GM10847 (cell line): Measurements from ENCODE around the gene QARS1.
A peak's percentile ranks its signal among the peaks of the same experiment; 100 is the strongest.

Experiments used
- POLR2A ChIP-seq: IDR thresholded peaks from 2 replicates; pipeline ENCODE4 v1.6.1; 2011; ENCODE audit not compliant: insufficient read length; ENCODE audit errors: extremely low read depth

The QARS1 gene

GRCh38 chr3:49123687-49124086, 19.1 kb upstream of the QARS1 start:
- TF ChIP-seq POLR2A = no peak

GRCh38 chr3:49122886-49123545, 18.5 kb upstream of the QARS1 start:
- no peak for TF ChIP-seq POLR2A

DNA sequence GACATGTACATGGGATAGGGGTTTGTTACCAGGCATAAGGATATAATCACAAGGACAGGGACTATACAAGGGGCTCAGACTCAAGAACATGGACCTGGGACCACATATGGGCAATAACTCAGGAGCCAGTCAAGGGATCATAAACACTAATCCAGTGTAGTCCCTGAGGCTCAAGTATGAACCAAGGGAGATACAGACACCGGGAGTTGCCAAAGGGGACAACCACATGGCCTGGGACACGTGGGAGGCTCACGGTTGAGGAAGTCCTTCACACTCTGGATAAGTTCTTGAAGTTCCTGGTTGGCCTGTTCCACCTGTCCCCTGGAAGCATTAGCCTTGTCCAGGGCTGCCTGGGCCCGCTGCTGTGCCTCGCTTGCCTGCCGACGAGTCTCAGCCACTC, 17.9 kb upstream of the QARS1 start:
- no peak for TF ChIP-seq POLR2A

DNA sequence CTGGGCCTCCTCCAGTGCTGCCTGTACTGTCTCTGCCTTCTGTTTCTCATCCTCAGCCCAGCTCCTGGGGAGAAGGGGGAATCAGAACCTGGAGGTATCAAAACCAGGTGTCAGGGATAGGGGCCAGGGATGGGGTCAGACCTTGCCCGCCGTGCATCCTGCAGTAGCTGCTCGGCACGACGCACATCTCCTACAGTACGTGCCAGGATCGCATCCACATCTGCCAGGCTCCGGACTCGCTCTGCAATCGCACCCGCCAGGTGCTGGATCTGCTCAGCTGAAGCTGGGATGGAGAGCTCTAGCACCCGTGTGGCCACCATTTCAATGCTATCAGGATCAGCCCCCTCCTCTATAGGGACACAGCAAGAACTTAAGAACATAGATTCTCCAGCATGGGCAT, 17.5 kb upstream of the QARS1 start:
- TF ChIP-seq POLR2A = no peak

- TF ChIP-seq POLR2A = no peak
These were observed 16.7 kb upstream of the QARS1 start for GRCh38 chr3:49121132-49121736.

DNA sequence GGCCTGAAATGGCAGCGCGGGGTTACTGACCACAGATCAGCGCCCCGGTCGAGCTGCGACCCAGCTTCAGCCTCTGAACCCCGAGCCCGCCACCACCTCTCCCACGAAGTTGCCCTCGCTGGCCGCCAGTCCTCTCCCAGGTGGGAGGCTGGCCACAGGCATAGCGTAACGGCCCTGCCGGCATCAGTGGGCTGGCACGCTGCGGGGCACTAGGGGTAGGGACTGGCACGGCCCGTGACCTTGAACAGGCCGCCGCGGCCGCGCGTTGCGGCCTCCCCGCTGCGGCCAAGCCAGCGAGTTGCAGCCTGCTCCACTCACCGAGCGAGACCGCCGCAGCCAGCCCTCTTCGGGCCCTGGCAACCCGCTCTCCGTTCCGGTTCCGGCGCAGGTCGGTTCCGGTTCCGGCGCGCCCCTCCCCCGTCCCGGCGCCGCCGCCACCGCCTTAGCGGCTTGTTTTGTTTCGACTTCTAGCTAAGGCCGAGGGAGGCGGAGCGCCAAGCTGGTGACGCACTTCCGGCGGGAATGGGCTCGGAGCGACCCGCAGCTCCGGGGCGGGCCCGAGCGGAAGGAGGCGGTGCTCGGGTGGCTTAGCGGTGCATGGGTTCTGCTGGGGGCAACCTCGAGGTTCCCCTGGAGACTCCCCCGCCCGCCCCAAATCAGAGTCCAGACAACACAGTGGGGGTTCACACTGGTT, 16.0 kb upstream of the QARS1 start, which contains the start of gene USP19:
TSS of gene USP19 (minus strand) at position 386 of the 694 bp plus-strand sequence. CDS start 1,678 bp downstream, outside the sequence.
- peak; percentile 89 for TF ChIP-seq POLR2A

DNA sequence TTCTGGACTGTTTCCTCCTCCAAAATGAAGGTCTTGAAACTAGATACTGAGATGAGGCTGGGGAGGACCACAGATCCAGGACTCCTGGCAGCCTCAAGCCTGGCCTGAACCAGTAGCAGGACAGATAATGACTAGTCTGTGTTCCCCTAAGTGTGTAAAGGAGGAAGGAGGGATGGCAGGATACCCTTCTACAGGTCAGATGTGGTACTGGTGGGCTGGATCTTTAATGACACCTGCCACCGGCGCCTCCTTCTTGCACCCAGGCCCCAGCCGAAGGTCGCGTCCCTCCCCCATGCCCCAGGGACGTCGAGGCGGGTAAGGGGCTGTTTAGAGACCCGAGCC, 15.5 kb upstream of the QARS1 start:
- TF ChIP-seq POLR2A = no peak

- TF ChIP-seq POLR2A = no peak
These were observed 14.9 kb upstream of the QARS1 start for GRCh38 chr3:49119439-49119838.

DNA sequence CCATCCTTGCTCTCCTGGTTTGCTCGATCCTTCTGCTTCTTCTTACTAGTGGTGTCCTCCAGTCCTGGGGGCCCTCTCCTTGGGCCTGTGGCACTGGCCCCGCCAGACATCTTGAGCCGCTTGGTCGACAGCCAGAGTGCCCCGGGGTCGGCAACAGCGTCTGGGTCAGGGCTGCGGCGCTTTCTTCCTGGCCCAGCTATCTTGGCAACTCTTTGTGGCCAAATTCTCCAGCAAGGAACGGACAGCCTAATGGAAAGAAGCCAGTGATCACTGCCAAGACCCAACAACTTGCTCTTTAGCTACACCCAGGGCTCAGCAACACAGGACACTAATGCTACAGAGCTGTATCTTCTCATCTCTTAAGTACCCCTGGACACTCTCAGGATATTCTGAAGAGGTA, 14.5 kb upstream of the QARS1 start:
- no peak for TF ChIP-seq POLR2A

DNA sequence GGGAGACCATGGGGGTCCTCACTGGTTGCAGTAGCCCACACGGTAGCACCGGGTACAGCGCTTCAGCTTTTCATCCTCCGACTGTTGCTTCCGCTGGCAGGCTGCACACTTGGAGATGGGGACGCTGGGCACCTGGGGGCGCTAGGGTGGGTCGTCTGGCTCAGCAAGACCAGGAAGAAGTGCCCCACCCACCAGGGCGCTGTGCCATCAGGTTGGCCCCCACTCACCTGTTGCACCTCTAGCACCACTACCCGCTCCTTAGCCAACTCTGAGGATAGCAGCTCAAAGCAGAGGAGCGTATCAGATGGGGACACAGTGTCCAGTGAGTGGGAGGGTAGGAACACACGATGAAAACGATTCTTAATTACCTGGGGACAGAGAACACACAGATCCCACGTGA, 7.7 kb upstream of the QARS1 start:
- TF ChIP-seq POLR2A = no peak

DNA sequence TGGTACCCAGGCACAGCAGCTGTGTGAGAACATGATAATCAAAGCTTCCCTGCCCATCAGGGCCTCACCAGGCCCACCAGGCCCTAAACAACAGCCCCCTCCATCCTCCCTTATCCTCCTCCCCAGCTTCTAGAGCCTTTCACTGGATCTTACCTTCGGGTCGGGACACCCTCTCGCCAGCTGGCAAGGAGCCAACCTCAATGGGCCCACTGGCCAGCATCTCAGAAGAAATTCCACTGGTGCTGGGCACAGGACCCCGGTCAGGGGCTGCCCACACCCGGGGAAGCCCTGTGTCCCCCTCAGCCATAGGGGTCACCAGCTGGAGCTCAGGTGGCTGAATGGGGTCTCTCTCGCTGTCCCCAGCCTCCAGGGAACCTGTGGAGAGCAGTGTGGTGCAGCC, 6.8 kb upstream of the QARS1 start:
- TF ChIP-seq POLR2A = no peak

- no peak for TF ChIP-seq POLR2A
These were observed 6.2 kb upstream of the QARS1 start for GRCh38 chr3:49110780-49111179.

DNA sequence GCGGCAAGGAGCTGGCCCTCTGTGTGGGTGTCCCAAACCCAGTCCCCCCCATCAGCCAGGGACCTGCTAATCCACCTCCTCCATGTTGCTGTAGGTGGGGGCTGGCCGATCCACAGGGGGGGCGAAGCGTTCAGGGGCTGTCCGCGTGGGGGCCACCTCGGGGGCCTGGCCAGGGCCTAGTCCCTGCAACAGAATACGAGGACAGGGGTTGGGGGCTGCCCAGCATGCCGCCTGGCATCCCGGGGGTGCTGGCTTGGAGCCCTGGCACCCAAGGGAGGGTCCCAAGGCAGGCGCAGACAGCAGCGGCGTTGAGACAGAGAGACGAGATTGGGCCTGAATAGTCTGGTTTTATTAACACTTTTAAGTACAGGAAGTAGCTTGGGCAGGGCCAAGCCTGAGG, 3.8 kb upstream of the QARS1 start:
- TF ChIP-seq POLR2A = no peak

DNA sequence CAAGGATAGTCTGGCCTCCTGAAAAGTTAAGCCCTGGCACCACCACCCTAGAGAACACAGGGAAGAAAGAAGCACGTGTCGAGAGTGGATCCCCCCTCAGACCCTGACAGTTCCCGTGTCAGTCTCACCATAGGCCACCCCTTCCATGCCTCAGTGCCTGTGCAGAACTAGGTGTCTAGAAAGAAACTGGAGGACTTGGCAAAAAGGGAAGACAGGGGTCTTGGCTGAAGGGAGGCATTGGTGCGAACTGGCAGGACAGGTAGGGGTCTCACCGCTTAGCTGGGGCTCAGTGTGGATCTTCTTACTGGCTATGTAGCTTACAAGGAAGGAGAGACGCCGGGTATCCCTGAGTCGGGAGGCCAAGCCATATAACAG, 518 bp downstream of the QARS1 start:
- TF ChIP-seq POLR2A = no peak

GRCh38 chr3:49100046-49100615, 4.4 kb downstream of the QARS1 start:
- TF ChIP-seq POLR2A = no peak
